ENCODE results near the gene CACNA1I.

CACNA1I gene

GRCh38 chr22:39697790-39698430 lies 127.4 kb downstream of the CACNA1I start:
- no peak for DNase-seq (ENCODE audit: low spot score)

DNA sequence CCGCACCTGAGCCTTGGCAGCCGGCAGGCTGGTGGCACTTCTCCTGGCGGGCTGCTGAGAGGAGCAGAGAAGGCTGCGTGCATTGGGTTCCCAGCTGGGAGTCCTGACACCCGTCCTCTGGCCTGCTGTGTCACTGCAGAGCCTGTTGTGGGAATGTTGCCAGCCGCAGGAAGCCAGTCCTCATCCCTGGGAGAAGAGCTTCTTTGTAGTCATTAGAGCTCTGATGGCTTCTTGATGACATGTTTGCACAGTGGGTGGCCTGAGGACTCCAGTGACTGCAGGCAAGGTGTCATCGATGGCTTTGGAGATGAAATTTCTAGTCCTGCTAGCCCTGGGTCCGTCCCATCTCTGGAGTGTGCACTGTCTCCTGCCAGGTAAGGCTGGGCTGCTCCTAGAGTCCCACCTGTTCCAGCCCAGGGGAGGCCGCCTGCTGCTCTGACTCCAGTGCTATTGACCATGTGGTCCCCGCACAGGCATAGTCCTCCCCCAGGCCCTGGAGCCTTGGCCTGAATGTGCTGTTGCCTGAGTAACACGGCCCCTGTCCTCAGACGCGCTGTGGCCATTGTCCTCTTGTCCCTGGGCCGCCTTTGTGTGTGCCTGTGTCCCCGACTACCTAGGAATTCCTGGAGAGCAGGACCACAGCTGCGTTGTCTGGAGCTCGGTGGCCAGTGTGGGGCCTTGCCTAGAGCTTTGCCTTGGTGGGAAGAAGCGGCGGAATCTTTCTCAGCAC lies 129.2 kb downstream of the CACNA1I start:
- DNase-seq (ENCODE audit: low spot score), result no peak

GRCh38 chr22:39700565-39700964 lies 130.0 kb downstream of the CACNA1I start:
- DNase-seq (ENCODE audit: low spot score), result no peak

DNA sequence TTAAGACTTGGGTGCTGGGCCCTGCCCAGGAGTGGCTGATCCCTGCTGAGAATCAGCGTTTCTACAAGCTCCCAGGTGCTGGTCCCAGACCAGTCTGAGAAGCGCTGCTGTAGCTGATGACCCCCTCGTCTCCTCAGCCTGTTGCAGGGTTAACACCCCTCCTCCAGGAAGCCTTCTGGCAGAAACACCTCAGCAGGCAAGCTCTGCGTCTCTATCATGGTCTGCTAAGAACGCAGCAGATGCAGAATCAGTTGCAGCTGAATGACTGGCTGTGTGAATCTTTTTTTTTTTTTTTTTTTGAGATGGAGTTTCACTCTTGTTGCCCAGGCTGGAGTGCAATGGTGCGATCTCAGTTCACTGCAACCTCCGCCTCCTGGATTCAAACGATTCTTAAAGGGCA lies 132.5 kb downstream of the CACNA1I start:
- no peak for DNase-seq (ENCODE audit: low spot score)

DNA sequence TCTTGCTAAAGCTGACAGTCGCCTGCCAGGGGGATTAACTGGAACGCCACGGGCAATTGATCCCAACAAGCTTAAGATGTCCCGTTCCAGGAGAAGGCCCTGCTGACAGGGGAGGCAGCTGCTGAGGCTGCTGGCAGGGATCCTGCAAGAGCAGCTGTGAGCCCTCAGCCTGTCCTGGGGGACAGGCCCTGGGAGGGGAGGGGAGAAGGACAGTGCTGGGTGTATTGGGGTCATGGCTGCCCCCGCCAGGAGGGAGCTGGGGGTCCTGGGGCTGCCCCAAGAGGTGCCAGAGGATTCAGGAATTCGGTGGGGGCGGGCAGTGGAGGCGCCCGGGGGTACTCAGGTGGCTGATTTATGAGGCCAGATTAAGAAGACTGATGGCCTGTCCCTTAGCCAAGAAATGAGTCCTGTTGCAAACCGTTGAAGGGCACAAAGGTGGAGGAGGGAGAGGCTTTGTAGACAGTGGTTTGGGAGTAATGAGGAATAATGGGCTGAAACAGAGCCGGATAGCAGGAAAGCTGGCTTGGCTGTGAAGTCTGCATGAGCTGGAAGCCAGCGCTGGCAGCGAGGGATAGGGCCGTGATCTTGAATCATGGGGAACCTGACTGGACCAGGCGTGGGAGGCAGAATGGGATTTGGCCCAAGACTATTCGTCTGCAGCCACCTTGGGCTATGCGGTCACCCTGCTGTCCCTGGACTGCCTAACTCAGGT lies 133.5 kb downstream of the CACNA1I start:
- DNase-seq (ENCODE audit: low spot score), result no peak

DNA sequence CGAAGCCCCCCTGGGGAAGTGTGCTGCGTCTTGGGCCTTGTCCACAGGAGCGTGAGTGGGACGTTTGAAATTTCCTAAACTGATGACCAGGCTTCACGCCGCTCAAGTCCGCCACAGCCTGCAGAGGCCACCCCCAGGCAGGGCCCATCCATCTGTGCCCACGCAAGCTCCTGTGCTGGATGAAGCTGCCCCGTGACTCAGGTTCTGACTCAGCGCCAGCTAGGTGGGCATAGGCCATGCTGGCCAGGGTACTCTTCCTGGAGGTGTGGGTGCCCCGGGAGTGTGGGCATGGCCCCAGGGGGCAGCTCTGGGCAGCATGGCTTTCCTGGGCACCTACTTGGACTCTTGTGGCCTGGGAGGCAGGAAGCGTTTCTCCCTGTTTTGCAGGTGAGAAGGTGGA lies 134.8 kb downstream of the CACNA1I start:
- no peak for DNase-seq (ENCODE audit: low spot score)

DNA sequence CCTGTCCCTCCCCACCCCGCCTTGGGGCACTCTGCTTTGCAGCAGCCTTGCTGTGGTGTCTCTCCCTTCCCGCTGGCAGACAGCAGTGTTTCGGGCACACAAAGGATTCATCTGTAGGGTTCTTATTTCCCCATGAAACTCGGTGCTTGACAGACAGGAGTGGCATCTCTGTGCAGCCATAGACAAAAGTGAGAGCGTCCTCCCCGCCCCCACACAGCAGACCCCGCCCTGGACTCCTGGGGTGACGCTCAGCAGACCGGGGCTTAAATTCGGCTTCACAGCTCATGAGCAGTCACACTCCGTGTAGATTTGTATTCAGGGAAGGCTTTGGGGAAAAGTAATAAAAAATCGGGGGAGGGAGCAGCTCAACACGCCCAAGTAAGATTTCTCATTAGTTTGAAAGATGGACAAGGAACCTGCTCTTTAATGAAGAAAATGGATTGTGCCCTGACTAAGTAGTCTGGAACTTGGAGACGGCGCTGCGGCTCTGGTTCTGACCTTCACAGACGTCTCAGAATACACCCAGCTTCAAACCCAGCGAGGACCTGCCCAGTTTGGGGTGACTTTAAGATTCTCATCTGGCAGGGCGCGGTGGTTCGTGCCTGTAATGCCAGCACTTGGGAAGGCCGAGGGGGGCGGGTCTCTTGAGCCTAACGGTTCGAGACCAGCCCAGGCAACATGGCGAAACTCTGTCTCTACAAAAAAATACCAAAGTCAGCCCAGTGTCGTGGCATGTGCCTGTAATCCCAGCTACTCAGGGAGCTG lies 136.0 kb downstream of the CACNA1I start:
- DNase-seq (ENCODE audit: low spot score), result no peak

DNA sequence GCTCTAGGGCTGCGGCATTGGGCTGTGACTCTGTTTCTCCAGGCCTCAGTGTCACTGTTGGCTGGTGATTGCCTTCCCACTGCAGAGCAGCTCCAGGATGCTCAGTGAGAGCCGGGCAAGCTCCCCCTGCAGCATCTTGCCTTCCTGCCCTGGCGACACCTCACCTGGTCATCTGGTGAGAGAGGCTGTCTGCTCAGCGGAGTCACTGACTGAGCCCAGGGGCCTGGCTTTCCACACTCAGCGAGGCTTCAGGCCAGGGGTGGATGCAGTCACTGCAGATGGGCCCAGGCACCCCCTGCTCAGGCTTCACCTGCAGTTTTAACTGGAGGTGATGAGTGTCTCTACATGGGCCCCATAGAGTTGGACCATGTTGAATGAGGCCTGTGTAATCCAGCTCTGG lies 136.8 kb downstream of the CACNA1I start:
- DNase-seq (ENCODE audit: low spot score), result no peak

GRCh38 chr22:39707816-39708215 lies 137.3 kb downstream of the CACNA1I start:
- DNase-seq (ENCODE audit: low spot score), result no peak

GRCh38 chr22:39710380-39711150 lies 140.0 kb downstream of the CACNA1I start:
- DNase-seq (ENCODE audit: low spot score), result no peak

DNA sequence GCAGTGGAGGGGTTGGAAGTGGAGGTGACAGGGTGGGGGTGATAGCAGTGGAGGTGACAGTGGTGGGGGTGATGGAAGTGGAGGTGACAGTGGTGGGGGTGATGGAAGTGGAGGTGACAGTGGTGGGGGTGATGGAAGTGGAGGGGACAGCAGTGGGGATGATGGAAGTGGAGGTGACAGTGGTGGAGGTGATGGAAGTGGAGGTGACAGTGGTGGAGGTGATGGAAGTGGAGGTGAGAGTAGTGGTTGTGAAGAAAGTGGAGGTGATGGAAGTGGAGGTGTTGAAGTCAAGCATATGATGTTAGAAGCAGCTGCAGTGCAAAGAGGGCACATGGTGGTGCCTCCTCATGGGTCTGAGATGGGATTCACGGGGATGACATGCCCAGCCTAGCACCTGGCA lies 141.5 kb downstream of the CACNA1I start:
- no peak for DNase-seq (ENCODE audit: low spot score)

DNA sequence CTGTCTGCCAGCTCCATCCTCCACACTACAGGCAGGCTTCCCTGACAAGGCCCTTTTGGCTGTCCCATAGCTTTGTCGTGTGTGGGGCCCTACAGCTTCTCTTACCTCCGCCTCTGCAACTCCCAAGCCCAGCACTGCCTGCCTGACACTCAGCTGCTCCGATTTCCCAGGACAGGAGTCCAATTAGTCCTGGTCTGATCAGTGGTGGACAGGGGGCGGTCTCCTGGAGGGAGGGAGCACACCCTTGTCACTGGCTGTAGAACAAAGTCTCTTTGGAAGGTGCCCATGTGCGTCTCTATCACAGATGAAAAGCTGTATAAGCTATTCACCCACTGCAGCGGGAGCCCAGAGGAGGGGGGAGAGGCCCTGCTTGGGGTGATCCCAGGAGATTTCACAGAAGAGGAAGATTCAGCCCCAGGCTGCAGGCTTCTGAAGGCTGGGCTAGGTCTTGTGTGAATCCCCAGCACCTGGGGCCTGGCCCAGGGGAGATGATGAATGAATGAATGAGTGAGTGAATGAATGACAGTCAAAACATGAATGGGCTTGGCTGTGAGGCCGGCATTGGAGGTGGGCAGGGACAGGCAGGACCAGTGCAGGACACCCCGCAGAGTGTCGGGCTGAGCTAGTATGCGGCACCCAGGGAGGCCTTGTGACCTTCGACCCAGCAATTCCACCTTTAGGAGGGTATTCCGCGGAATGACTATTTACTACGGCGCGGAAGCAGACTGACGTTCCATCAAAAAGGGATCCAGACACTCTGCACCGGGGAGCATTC lies 142.4 kb downstream of the CACNA1I start:
- DNase-seq (ENCODE audit: low spot score), result no peak

- DNase-seq (ENCODE audit: low spot score), result no peak
Observed at GRCh38 chr22:39713799-39714290, 143.3 kb downstream of the CACNA1I start.

DNA sequence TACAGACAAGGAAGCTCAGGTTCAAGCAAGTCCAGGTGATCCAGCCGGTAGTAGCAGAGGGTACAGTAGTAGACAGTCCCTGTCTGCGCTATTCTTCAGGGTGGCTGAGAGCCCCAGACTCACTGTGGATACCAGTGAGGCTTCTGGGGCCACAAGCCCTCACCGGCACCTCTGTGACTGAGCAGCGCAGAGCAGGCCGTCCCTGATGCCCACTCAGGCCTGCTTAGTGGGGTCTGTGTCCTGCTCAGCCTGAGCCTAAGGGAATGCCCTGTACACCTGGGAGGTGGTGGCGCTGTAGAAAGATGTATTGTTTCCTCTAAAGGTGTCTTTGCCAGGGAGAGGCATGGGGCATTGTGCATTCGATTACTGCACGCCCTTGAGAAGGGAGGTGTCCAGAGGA lies 143.8 kb downstream of the CACNA1I start:
- DNase-seq (ENCODE audit: low spot score), result no peak

GRCh38 chr22:39715778-39716495 lies 145.4 kb downstream of the CACNA1I start:
- no peak for DNase-seq (ENCODE audit: low spot score)

GRCh38 chr22:39716534-39716933 lies 146.0 kb downstream of the CACNA1I start:
- no peak for DNase-seq (ENCODE audit: low spot score)

- DNase-seq (ENCODE audit: low spot score), result no peak
Observed at GRCh38 chr22:39717099-39717498, 146.5 kb downstream of the CACNA1I start.

DNA sequence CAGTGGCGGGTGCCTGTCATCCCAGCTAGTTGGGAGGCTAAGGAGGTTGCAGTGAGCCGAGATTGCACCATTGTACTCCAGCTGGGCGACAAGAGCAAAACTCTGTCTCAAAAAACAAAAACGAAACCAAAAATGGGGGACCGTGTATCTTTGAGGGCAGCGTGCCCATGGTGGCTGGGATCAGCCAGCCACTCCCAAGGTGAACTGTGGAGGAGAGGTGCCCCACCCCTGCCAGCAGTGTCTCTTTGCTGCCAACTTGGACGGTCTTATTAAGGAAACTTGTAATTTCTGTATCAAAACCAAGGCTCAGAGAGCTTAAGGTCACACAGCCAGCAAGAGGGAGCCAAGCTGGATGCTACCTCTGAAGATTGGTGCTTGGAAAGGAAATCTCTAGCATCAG lies 147.7 kb downstream of the CACNA1I start:
- no peak for DNase-seq (ENCODE audit: low spot score)

GRCh38 chr22:39718921-39719475 lies 148.4 kb downstream of the CACNA1I start:
- DNase-seq (ENCODE audit: low spot score), result no peak
